PC-9 (cell line): ENCODE results near the gene MMS22L.

Experiments used
- EZH2 ChIP-seq: fragments of 200-600 bp; sonication (generic); IDR thresholded peaks from 2 replicates; pipeline ENCODE4 v1.8.0; 2017; ENCODE audit warnings: antibody characterized with exemption, low read depth
- TF ChIP-seq, protein P1 (sequence below): fragments of 200-600 bp; sonication (generic); conservative IDR thresholded peaks from 2 replicates; pipeline ENCODE4 v1.6.1; 2017; ENCODE audit warnings: mixed run types, antibody characterized with exemption, mild to moderate bottlenecking, moderate library complexity

GRCh38 chr6:97305414-97306066 lies 22.5 kb upstream of the MMS22L start:
- TF ChIP-seq, protein P1, sequence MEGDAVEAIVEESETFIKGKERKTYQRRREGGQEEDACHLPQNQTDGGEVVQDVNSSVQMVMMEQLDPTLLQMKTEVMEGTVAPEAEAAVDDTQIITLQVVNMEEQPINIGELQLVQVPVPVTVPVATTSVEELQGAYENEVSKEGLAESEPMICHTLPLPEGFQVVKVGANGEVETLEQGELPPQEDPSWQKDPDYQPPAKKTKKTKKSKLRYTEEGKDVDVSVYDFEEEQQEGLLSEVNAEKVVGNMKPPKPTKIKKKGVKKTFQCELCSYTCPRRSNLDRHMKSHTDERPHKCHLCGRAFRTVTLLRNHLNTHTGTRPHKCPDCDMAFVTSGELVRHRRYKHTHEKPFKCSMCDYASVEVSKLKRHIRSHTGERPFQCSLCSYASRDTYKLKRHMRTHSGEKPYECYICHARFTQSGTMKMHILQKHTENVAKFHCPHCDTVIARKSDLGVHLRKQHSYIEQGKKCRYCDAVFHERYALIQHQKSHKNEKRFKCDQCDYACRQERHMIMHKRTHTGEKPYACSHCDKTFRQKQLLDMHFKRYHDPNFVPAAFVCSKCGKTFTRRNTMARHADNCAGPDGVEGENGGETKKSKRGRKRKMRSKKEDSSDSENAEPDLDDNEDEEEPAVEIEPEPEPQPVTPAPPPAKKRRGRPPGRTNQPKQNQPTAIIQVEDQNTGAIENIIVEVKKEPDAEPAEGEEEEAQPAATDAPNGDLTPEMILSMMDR: no peak
- TF ChIP-seq EZH2: no peak
